LNCaP clone FGC (cell line): Measurements from ENCODE around the gene PTPN18.

Source experiments
- DNase-seq: peaks from one replicate; pipeline ENCODE4 v3.0.0-alpha.2; 2011; ENCODE audit warnings: low read depth
- H3K4me3 ChIP-seq: 2 replicates; pipeline ENCODE4 v1.5.1; 2011; ENCODE audit warnings: mild to moderate bottlenecking, low read depth, low read length, control low read depth
- CTCF ChIP-seq: IDR thresholded peaks from 2 replicates; pipeline ENCODE4 v1.5.1; 2012; ENCODE audit warnings: mild to moderate bottlenecking; ENCODE audit not compliant: control insufficient read depth, insufficient read depth; ENCODE audit errors: extremely low read depth

Gene PTPN18

GRCh38 chr2:130346041-130346740 is 9.7 kb upstream of the PTPN18 start:
- no peak for DNase-seq
- TF ChIP-seq CTCF, result no peak
- H3K4me3 ChIP-seq, result no peak overlapping the region

GRCh38 chr2:130346741-130347066 is 9.2 kb upstream of the PTPN18 start:
- TF ChIP-seq CTCF, result no peak
- no peak for DNase-seq
- H3K4me3 ChIP-seq, result no peak overlapping the region

GRCh38 chr2:130347220-130347925 is 8.5 kb upstream of the PTPN18 start:
- TF ChIP-seq CTCF, result no peak
- DNase-seq, result no peak
- H3K4me3 ChIP-seq, result no peak overlapping the region

- no peak for TF ChIP-seq CTCF
- no peak overlapping the region for H3K4me3 ChIP-seq
- no peak for DNase-seq
Measured at GRCh38 chr2:130349174-130349573, 6.7 kb upstream of the PTPN18 start.

GRCh38 chr2:130351711-130352110 is 4.1 kb upstream of the PTPN18 start:
- no peak overlapping the region for H3K4me3 ChIP-seq
- TF ChIP-seq CTCF, result no peak
- DNase-seq, result no peak

GRCh38 chr2:130352237-130352636 is 3.6 kb upstream of the PTPN18 start:
- no peak overlapping the region for H3K4me3 ChIP-seq
- TF ChIP-seq CTCF, result no peak

More at GRCh38 chr2:130352237-130352636, 3.6 kb upstream of the PTPN18 start:
- DNase-seq, result no peak
